ENCODE data around the gene PROK2. TPM values are rescaled to one million over a fixed set of nuclear protein-coding genes. Genes with fewer than 3 reads are reported as not detected.

PROK2 gene
- total RNA-seq, 4 donors from 2014 or later, result 1.1 to 1.3 TPM; not detected in 2

Small RNAs within 50 kb of the gene (small RNA-seq; reads per million reads assigned to genes)
- 0 reads per million in 4 donors for gene RN7SL271P

Other genes starting within 250 kb of the PROK2 start
- gene FOXP1, start 201.4 kb downstream of the PROK2 start, total RNA-seq, result 100 to 1,000 TPM; 169 to 300 (median 202) TPM
- gene EIF4E3, start 59.7 kb downstream of the PROK2 start, total RNA-seq, result 10 to 100 TPM; 28.8 to 55.8 (median 41.6) TPM
- 1 to 10 TPM; 1.7 to 2.8 (median 2.0) TPM for gene GPR27, start 31.3 kb downstream of the PROK2 start, total RNA-seq

Measured in gastroesophageal sphincter (tissue), 4 donors.